ENCODE data around the gene PTTG1IP.
"Not testable (repeated sequence)": the region's sequence is repeated elsewhere in the genome, so short reads cannot be mapped to it uniquely, and the experiment has no call there.

Gene PTTG1IP, protein sequence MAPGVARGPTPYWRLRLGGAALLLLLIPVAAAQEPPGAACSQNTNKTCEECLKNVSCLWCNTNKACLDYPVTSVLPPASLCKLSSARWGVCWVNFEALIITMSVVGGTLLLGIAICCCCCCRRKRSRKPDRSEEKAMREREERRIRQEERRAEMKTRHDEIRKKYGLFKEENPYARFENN

GRCh38 chr21:44873356-44874239, at the start of gene PTTG1IP:
PTTG1IP (minus strand) TSS chr21:44873690; CDS start chr21:44873616, 74 bp downstream.
- peak; percentile 95 for DNase-seq (ENCODE audit: low read depth)

DNA sequence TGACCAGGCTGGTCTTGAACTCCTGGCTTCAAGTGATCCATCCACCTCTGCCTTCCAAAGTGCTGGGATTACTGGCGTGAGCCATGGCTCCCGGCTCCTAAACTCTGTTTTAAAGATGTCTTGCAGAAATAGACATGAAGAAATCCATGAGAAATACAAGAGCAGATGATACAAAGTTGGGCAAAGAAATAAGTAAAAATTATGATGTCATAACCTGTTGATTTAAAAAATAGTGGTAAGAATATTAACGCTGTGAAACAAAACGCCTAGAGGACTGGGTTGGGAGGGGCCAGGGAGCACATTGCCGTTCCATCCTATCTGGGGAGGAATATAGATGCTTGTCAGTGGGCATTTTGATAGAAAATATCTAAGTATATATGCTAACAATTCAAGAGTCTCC, 48.4 kb upstream of the PTTG1IP start:
- DNase-seq (ENCODE audit: low read depth), result no peak

- DNase-seq (ENCODE audit: low read depth), result no peak
These were observed 47.5 kb upstream of the PTTG1IP start, which contains the start of gene ITGB2 for GRCh38 chr21:44920694-44921604. ITGB2 (minus strand) TSS chr21:44920899; CDS start chr21:44910782, 10,117 bp downstream.

DNA sequence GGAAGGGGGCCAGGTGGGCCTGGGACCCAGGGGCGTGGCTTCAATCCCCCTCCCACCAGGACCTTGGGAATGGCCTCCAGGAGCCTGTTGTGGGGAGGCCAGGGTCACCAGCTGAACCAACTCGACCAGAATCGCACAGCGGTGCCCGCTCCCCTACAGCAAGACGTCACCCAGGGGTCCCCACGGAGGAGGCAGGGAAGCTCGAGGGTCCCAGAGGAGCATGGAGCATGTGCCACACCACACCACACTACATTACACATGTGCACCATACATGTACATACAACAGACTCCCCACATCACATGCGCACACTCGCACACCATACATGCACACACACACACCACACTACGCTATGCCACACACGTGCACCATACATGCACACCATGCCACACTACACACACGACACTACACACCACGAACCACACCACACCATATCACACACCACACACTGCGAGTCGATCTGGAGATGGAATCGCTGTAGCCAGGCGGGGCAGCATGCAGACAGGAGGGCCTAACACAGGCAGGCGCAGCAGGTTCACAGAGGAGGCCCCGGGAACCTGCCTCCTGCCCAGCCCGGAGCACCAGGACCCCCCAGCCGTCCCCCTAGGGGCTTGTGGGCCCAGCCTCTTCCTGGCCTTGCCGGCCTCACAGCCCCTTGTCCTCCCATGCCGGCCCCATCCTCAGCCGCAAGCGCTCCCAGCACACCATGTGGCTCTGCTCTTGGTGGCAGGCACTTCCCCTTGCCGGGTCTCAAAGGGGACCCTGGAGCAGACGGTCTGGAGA, 46.6 kb upstream of the PTTG1IP start:
- no peak for DNase-seq (ENCODE audit: low read depth)

DNA sequence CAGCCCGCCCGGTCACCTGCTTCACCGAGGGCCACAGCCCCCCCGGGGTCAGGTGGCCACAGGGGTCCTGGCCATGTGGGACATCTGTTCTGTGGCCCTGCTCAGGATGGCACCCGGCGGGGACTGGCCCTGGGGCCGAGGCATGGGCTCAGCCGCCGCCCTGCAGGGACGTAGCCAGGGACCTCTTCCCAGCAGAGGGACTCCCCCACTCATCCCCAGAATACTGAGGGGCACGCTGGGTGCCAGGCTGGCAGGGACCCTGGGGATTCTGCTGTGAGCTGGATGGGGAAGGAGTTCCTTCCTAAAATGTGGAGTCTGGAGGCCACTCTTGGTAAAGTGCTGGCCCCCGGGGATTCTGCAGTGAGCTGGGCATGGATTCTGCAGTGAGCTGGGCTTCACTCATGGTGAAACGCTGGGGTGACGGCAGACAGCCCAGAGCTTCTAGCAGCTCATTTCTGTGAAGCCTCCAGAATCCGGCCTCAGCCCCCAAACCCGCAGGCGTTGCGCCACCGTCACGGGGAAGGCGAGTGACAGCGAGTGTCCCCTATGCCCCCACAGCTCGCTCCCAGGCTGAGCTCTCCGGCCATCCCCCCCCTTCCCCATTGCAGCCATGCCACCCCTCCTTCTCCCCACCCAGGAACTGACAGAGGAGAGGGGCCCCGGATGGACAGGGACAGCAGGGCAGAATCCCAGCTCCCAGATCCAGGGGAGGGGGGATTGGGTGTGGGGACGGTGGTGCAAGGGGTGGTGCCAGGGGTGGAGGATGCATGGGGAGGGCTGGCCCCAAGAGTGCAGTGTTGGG, 45.8 kb upstream of the PTTG1IP start:
- no peak for DNase-seq (ENCODE audit: low read depth)

GRCh38 chr21:44918581-44919033, 45.1 kb upstream of the PTTG1IP start:
- DNase-seq (ENCODE audit: low read depth), result no peak

DNA sequence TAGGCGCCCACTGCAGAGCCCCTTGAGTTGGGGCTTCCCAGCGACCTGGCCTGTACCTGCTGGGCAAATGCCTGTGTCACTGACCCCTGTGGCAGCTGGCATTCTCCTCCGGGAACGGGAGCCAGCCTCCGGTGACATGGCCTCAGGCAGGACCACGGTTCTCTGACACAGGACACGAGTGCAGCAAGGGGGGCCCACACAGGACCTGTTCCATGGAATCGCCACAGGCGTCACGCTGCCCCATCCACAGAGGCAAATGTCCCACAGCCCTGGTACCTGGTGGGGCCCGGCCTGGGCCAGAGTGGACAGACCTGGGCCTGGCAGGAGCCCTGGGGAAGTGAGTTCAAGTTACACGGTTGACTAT, 44.6 kb upstream of the PTTG1IP start:
- DNase-seq (ENCODE audit: low read depth), result no peak

GRCh38 chr21:44917446-44918106, 44.1 kb upstream of the PTTG1IP start:
- no peak for DNase-seq (ENCODE audit: low read depth)

- DNase-seq (ENCODE audit: low read depth), result no peak
These were observed 43.5 kb upstream of the PTTG1IP start for GRCh38 chr21:44916965-44917364.

DNA sequence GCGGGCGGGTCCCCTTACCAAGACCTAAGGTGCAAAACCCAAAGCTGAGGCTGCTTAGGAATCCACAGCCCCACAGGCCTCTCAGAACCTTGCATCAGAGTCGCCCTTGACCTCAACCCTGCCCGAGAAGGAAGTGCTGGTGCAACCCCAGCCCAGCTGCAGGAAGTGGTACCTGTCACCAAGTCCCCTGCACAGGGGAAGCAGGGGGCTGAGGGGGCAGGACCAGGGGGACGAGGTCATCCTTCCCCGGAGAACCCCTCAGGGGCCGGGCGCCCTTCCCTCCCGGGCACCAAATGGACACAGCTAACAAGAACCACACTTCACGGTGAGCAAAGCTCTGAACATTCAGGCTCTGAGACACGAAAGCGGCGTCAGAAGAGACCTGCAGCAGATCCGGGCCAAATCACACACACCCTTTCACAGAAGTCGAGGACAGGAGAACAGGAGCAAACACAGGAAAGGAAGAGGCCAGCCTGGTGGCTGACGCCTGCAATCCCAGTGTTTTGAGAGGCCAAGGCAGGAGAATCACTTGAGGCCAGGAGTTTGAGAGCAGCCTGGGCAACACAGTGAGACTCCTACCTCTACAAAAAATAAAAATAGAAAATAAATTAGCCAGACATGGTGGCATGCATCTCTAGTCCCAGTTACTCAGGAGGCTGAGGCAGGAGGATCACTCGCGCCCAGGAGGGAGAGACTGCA, 40.8 kb upstream of the PTTG1IP start:
- DNase-seq (ENCODE audit: low read depth), result no peak

- no peak for DNase-seq (ENCODE audit: low read depth)
These were observed 40.1 kb upstream of the PTTG1IP start for GRCh38 chr21:44913425-44914175.

DNA sequence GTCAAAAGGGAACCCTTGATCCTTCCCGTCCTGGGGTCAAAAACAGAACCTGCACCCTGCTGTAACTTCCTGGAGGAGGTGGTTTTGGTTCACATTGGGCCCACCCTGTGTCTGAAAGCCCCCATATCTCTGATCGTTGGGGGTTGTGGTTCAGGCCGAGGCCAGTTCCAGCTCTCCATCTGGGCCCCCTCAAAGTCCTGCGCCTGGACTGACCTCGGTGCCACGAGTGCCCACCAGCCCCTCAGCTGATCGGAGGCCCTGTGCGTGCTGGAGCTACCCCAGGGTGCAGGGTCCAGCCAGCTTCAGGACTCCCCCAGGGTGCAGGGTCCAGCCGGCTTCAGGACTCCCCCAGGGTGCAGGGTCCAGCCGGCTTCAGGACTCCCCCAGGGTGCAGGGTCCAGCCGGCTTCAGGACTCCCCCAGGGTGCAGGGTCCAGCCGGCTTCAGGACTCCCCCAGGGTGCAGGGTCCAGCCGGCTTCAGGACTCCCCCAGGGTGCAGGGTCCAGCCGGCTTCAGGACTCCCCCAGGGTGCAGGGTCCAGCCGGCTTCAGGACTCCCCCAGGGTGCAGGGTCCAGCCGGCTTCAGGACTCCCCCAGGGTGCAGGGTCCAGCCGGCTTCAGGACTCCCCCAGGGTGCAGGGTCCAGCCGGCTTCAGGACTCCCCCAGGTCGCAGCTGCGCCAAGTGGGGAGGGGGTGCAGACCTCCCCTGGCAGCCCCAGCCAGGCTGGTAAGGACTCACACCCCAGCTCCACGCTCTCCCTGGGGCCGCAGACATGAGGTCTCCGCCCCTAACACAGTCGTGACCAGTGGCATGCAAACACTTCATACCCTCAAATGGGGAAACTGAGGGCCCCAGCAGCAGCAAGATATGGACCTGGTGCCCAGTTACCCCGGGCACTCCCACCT, 39.3 kb upstream of the PTTG1IP start:
- not testable (repeated sequence) for DNase-seq (ENCODE audit: low read depth)

DNA sequence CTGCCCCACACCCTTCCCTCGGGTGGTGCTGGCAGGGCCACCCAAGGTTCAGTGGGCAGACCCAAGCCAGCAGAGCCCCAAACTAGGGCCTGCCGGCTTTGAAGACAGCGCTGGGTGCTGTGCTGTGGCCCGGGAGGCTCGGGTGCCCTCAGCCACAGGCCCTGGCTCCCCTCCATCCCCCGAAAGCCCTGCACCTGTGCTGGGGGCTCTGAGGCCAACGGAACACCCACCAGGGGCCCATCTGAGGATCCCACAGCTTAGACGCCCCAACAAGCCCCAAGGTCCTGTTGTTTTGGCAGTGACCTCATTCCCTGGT, 38.6 kb upstream of the PTTG1IP start:
- DNase-seq (ENCODE audit: low read depth), result no peak

DNA sequence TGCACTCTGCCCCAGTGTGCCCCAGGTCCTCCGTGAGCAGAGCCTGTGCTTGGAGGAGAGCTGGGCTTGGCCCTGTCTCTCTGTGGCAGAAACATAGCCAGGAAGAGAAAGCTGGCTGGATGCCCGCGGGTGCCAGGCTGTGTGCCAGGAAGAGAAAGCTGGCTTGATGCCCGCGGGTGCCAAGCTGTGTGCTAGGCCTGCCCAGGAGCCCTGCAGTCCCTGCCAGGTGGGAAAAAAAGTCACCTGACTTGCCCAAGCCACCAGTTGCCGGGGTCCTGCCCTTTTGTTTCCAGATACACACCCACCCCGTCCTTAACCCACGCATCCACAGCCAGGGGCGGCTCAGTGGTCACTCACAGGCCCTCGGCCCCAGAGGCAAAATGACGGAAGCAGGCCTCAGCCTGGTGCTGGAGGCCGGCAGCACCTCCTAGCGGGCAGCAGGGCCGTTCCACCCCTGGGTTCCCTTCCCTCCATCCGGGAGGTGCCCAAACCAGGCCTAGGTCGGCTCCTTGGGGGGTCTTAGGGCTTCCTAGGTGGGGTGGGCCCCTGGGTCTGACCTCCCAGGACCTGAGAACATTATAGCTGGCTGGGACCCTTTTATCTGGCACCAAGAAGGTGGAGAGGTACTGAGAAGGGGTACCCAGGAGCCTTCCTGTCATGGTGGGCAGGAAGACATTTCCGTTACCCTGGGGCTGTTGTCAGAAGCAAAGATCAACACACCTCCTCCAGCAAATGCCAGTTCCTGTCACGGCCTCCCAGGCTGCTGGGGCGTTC, 38.1 kb upstream of the PTTG1IP start:
- DNase-seq (ENCODE audit: low read depth), result no peak

GRCh38 chr21:44911068-44911383, 37.5 kb upstream of the PTTG1IP start:
- DNase-seq (ENCODE audit: low read depth), result no peak

DNA sequence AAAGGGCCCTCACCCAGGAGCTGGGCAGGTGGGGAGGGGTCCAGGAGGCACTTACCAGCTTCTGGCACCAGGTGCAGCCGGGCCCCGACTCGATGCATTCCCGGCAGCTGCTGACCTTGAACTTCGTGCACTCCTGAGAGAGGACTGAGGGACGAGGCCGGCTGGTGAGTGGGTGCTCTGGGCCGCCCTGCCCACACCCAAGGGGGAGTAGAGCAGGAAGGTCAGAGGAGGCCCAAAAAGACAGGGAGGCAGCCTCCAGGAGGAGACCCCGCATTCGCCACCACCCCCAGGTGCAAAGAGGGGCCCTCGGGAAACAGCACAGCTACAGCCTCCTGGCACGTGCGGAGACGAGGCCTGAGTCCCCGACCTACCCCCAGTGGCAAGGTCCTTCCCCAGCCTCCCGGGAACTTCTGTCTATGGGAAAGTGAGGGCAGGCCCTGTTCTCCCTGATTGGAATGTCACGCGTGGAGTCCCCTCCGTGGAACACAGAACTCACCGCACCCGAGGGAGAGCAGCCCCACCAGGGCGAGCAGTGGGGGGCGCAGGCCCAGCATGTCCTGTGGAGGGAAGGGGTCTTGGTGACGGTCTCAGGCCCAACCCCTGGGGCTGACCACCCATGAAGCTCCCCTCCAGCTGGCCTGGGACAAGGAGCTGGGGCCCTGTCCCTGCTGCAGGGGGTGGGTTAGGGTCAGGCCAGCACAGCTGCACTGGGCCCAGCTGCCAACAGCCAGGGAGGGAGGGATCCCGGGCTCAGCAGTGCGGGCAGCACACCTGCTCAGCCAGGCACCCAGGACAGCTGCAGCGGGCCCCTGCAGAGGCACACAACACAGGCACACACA, 37.0 kb upstream of the PTTG1IP start:
- no peak for DNase-seq (ENCODE audit: low read depth)
